Fibroblast of lung (primary cell): Measurements from ENCODE around the gene ERGIC1.

Experiments used
- EZH2 ChIP-seq: IDR thresholded peaks from 2 replicates; pipeline ENCODE4 v1.5.1; 2012; ENCODE audit warnings: low read length, control low read depth, mild to moderate bottlenecking; ENCODE audit errors: missing control alignments
- TF ChIP-seq, protein P1 (sequence below), 2 donors: IDR thresholded peaks in 1 of 2; conservative IDR thresholded peaks in 1 of 2; 1 replicate in 1 of 2; 2 replicates in 1 of 2; pipeline ENCODE4 v1.5.1; 2011 to 2012; ENCODE audit warnings: low read length in 2 of 2, control low read depth in 1 of 2, inconsistent platforms in 1 of 2, low read depth in 1 of 2, mild to moderate bottlenecking in 1 of 2

DNA sequence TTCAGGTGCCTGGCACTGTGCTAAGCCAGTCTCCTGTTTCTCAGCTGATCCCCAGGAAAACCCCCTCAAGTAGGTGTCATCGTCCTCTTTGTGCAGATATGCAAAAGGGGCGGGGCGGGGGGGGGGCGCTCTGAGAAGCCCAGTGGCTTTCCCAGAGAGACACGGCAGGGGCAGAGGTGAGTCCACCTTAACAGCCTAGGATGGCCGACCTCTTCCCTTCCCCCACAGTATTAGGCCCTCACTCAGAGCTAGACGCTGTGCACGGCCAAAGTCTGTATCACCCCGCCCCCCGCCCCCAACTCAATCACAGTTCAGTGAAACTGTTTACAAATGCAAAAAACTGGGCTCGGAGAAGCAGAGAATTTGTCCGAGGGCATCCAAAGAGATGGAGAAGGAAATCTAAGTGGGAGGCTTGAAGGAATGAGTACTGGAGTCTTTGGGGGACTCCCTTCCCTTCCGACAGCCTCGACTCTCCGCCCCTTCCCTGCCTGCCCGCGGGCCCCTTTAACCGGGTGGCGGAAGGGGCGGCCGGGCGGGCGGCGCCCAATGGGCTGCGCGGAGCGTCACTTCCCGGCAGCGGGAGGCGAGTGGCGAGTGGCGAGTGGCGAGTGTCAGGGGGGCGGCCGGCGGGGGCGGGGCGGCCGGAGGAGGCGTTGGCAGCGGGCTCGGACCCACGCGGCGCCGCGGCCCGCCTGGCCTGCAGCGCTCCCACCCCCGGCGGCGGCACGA, at the start of gene ERGIC1:
- TF ChIP-seq, protein P1, sequence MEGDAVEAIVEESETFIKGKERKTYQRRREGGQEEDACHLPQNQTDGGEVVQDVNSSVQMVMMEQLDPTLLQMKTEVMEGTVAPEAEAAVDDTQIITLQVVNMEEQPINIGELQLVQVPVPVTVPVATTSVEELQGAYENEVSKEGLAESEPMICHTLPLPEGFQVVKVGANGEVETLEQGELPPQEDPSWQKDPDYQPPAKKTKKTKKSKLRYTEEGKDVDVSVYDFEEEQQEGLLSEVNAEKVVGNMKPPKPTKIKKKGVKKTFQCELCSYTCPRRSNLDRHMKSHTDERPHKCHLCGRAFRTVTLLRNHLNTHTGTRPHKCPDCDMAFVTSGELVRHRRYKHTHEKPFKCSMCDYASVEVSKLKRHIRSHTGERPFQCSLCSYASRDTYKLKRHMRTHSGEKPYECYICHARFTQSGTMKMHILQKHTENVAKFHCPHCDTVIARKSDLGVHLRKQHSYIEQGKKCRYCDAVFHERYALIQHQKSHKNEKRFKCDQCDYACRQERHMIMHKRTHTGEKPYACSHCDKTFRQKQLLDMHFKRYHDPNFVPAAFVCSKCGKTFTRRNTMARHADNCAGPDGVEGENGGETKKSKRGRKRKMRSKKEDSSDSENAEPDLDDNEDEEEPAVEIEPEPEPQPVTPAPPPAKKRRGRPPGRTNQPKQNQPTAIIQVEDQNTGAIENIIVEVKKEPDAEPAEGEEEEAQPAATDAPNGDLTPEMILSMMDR (conservative IDR thresholded peaks at IDR 0.05 in 1 of 2, IDR thresholded peaks at IDR 0.05 in 1 of 2; ENCODE audit: low read depth in 1 of 2, low read length in 2 of 2): no peak
- TF ChIP-seq EZH2: no peak
